Sigmoid colon (tissue), 7 donors: ENCODE measurements around the gene KYAT1. TPM values are rescaled to one million over a fixed set of nuclear protein-coding genes. Genes with fewer than 3 reads are reported as not detected.
A peak's percentile ranks its signal among the peaks of the same experiment; 100 is the strongest.

Experiments used
- DNase-seq: peaks from one replicate; pipeline ENCODE4 v3.0.0-alpha.2; 2019
- H3K27ac ChIP-seq, 4 donors: fragments of 200-600 bp; sonication (generic); one replicate each; pipeline ENCODE4 v1.5.1; 2016 to 2019; ENCODE audit warnings: mild to moderate bottlenecking in 1 of 4
- H3K27me3 ChIP-seq, 3 donors: fragments of 200-600 bp; sonication (generic); one replicate each; pipeline ENCODE4 v1.5.1; 2019; ENCODE audit warnings: mild to moderate bottlenecking in 1 of 3
- H3K36me3 ChIP-seq, 4 donors: fragments of 200-600 bp; sonication (generic); one replicate each; pipeline ENCODE4 v1.5.1; 2016 to 2019
- H3K4me1 ChIP-seq, 4 donors: fragments of 200-600 bp; sonication (generic); one replicate each; pipeline ENCODE4 v1.5.1; 2017 to 2019
- H3K4me3 ChIP-seq, 4 donors: fragments of 200-600 bp; sonication (generic); one replicate each; pipeline ENCODE4 v1.5.1; 2017 to 2019; ENCODE audit warnings: mild to moderate bottlenecking in 2 of 4, moderate library complexity in 1 of 4
- H3K9me3 ChIP-seq, 4 donors: fragments of 200-600 bp in 3 of 4; sonication (generic) in 3 of 4; one replicate each; pipeline versions ENCODE4 v1.5.1 to v1.6.1; 2013 to 2019
- CTCF ChIP-seq, 4 experiments: fragments of 450-650 bp in 3 of 4; fragments of 200-600 bp in 1 of 4; IDR thresholded peaks; one replicate each; pipeline ENCODE4 v1.5.1; 2016 to 2019; ENCODE audit warnings: antibody characterized with exemption in 4 of 4, mild to moderate bottlenecking in 3 of 4, moderate library complexity in 2 of 4
- EP300 ChIP-seq, 4 donors: sonication (generic); formaldehyde crosslinking; IDR thresholded peaks; one replicate each; pipeline ENCODE4 v1.6.1; 2017; ENCODE audit warnings: antibody characterized with exemption in 4 of 4
- POLR2A ChIP-seq, 2 donors: fragments of 450-650 bp; IDR thresholded peaks; one replicate each; pipeline ENCODE4 v1.6.1; 2016; ENCODE audit warnings: antibody characterized with exemption in 2 of 2, mild to moderate bottlenecking in 2 of 2, moderate library complexity in 2 of 2
- POLR2AphosphoS5 ChIP-seq, 4 donors: sonication (generic); formaldehyde crosslinking; IDR thresholded peaks; one replicate each; pipeline ENCODE4 v1.6.1; 2017; ENCODE audit warnings: antibody characterized with exemption in 4 of 4
- WGBS, 2 donors: extraction: QIAGEN DNeasy Blood & Tissue Kit; methylation state at CpG; one replicate each; pipeline ENCODE4 v1.1.7; 2013; 5-methylcytosine and 5-hydroxymethylcytosine counted together
- intact Hi-C: fragments of 100-400 bp; cut with DNase I; formaldehyde crosslinking; loops from one replicate; pipeline ENCODE4 v1.15.1; 2023
- polyA plus RNA-seq, 3 donors: library from polyadenylated mRNA; stranded (reverse); fragments of 200-250 nt; gene quantifications; one replicate each; pipeline ENCODE4 v1.2.3, GENCODE V29; 2013
- total RNA-seq, 4 donors: library from RNA; depleted of rRNA; stranded (reverse); fragments of >200 nt; gene quantifications; one replicate each; pipeline ENCODE4 v1.1.0, GENCODE V29; 2016
- donor health status: healthy with polysubstance abuse.
- donor health status: Bipolar disorder and iron deficiency.
- donor health status: healthy.

KYAT1 gene
- 1 to 10 TPM; 3.9 to 8.0 (median 5.2) TPM for total RNA-seq
- 1 to 10 TPM in 1 of 3 donors, under 1 TPM in 2; 0.60 to 4.5 (median 0.92) TPM for polyA plus RNA-seq

- peaks cover 0 to 15% (median 7%) of the 10 kb centered on the region in 4 donors for H3K36me3 ChIP-seq
- H3K9me3 ChIP-seq: no peaks in the 10 kb centered on the region
- no peak for TF ChIP-seq CTCF (IDR thresholded peaks at IDR 0.05)
- TF ChIP-seq EP300 (IDR thresholded peaks at IDR 0.05): peak in 1 of 4 donors; percentile 68
- TF ChIP-seq POLR2A (IDR thresholded peaks at IDR 0.05): no peak
- peak; percentile 70 to 92 (median 89) for TF ChIP-seq POLR2AphosphoS5 (IDR thresholded peaks at IDR 0.05)
- WGBS, 2 donors: 1% methylated on average over 70 of the region's 70 CpGs
- peak; percentile 98 for DNase-seq
- no peaks in the 10 kb centered on the region for H3K27me3 ChIP-seq
- peak within 1 kb of the TSS; percentile 75 to 99 (median 96) for H3K4me3 ChIP-seq
- intact Hi-C loops: loop anchor here (2.0 to 5.0 kb wide), 2 partner anchors 41 to 145 kb away; partner anchors contain the start of gene SH3GLB2
- peak within 1 kb of the TSS; percentile 99 for H3K27ac ChIP-seq
- peaks cover 0 to 54% (median 49%) of the 10 kb centered on the region in 4 donors for H3K4me1 ChIP-seq
Measured at GRCh38 chr9:128881884-128882676, at the start of gene KYAT1, which contains the start of gene LRRC8A. KYAT1 (minus strand) TSS chr9:128881950; CDS start chr9:128845405, 36,545 bp downstream. LRRC8A (plus strand) TSS chr9:128882133; CDS start chr9:128907165, 25,032 bp downstream.

- H3K36me3 ChIP-seq: peaks cover 0 to 8% (median 0%) of the 10 kb centered on the region in 4 donors
- WGBS, 2 donors: 82 to 90% methylated on average over 4 of the region's 4 CpGs
- peaks cover 0 to 5% (median 2%) of the 10 kb centered on the region in 4 donors for H3K4me1 ChIP-seq
- no peak overlapping the region for H3K27ac ChIP-seq
- DNase-seq: no peak
- TF ChIP-seq EP300 (IDR thresholded peaks at IDR 0.05): no peak
- no peak for TF ChIP-seq POLR2AphosphoS5 (IDR thresholded peaks at IDR 0.05)
- no peaks in the 10 kb centered on the region for H3K9me3 ChIP-seq
- no peaks in the 10 kb centered on the region for H3K27me3 ChIP-seq
- intact Hi-C loops: no loop called here
- H3K4me3 ChIP-seq: no peak overlapping the region
Measured at GRCh38 chr9:128929560-128929959, 47.8 kb upstream of the KYAT1 start.

- 72 to 74% methylated on average over 2 of the region's 2 CpGs for WGBS, 2 donors
- Histone ChIP-seq H3K27me3 (no peaks in the 10 kb centered on the region), H3K27ac (no peak overlapping the region), H3K9me3 (no peaks in the 10 kb centered on the region), H3K4me3 (no peak overlapping the region), H3K36me3 (peaks cover 0 to 3% (median 0%) of the 10 kb centered on the region in 4 donors), H3K4me1 (peaks cover 0 to 5% (median 2%) of the 10 kb centered on the region in 4 donors)
- no peak for DNase-seq
- TF ChIP-seq POLR2AphosphoS5 (IDR thresholded peaks at IDR 0.05): no peak
- TF ChIP-seq POLR2A (IDR thresholded peaks at IDR 0.05): no peak
- TF ChIP-seq EP300 (IDR thresholded peaks at IDR 0.05): no peak
- intact Hi-C loops: loop anchor here (1.0 kb wide), 1 partner anchor 65 kb away; no protein-coding TSS in a partner anchor
Measured at GRCh38 chr9:128928624-128929023, 46.9 kb upstream of the KYAT1 start.

GRCh38 chr9:128927731-128928411, 46.1 kb upstream of the KYAT1 start:
- no peaks in the 10 kb centered on the region for H3K27me3 ChIP-seq
- WGBS, 2 donors: 24 to 38% methylated on average over 10 of the region's 10 CpGs
- TF ChIP-seq POLR2AphosphoS5 (IDR thresholded peaks at IDR 0.05): peak in 1 of 4 donors; percentile 24
- peak; percentile 83 to 88 (median 86) for TF ChIP-seq CTCF (IDR thresholded peaks at IDR 0.05)
- TF ChIP-seq POLR2A (IDR thresholded peaks at IDR 0.05): no peak

GRCh38 chr9:128923493-128923883, 41.7 kb upstream of the KYAT1 start:
- peaks cover 0 to 4% (median 0%) of the 10 kb centered on the region in 4 donors for H3K36me3 ChIP-seq
- no peak for DNase-seq
- H3K27me3 ChIP-seq: no peaks in the 10 kb centered on the region
- no peak overlapping the region for H3K4me3 ChIP-seq
- peaks cover 0 to 50% (median 41%) of the 10 kb centered on the region in 4 donors for H3K4me1 ChIP-seq
- TF ChIP-seq POLR2A (IDR thresholded peaks at IDR 0.05): no peak
- no peak for TF ChIP-seq EP300 (IDR thresholded peaks at IDR 0.05)
- no peak for TF ChIP-seq POLR2AphosphoS5 (IDR thresholded peaks at IDR 0.05)
- TF ChIP-seq CTCF (IDR thresholded peaks at IDR 0.05): no peak
- peak overlapping the region in 2 of 4 donors; percentile 88 for H3K27ac ChIP-seq
- intact Hi-C loops: loop anchor here (2.0 kb wide), 1 partner anchor 43 kb away; the partner anchor contains the start of gene KYAT1
- WGBS, 2 donors: 89 to 94% methylated on average over 6 of the region's 6 CpGs
- H3K9me3 ChIP-seq: no peaks in the 10 kb centered on the region

More at GRCh38 chr9:128927731-128928411, 46.1 kb upstream of the KYAT1 start:
- Histone ChIP-seq H3K4me3 (no peak overlapping the region), H3K36me3 (no peaks in the 10 kb centered on the region), H3K9me3 (no peaks in the 10 kb centered on the region), H3K27ac (no peak overlapping the region), H3K4me1 (peaks cover 0 to 12% (median 5%) of the 10 kb centered on the region in 4 donors)
- intact Hi-C loops: loop anchor here (1.0 kb wide), 1 partner anchor 65 kb away; no protein-coding TSS in a partner anchor
- no peak for DNase-seq
